NCI-H1048 (cell line): ENCODE data around the gene FGFBP3.

ENCODE experiments used
- DNase-seq: peaks from one replicate; lab custom pipeline; 2025; lab: John Stamatoyannopoulos, UW

FGFBP3 gene

GRCh38 chr10:91856637-91857036 lies 52.6 kb downstream of the FGFBP3 start:
- DNase-seq = no peak
